Measurements from ENCODE around the gene LTBP1. TPM values are rescaled to one million over a fixed set of nuclear protein-coding genes. Genes with fewer than 3 reads are reported as not detected.
"Not testable (repeated sequence)": the region's sequence is repeated elsewhere in the genome, so short reads cannot be mapped to it uniquely, and the experiment has no call there.

LTBP1 gene
- total RNA-seq, 1 donor from 2014 or later: 48.4 TPM

- H3K9me3 ChIP-seq: no peaks in the 10 kb centered on the region
Observed at GRCh38 chr2:33168425-33168824, 221.7 kb downstream of the LTBP1 start.

GRCh38 chr2:33168922-33169321, 222.2 kb downstream of the LTBP1 start:
- Histone ChIP-seq H3K27me3 (no peaks in the 10 kb centered on the region), H3K9me3 (no peaks in the 10 kb centered on the region), H3K4me3 (no peak overlapping the region), H3K4me1 (peaks cover 8% of the 10 kb centered on the region), H3K36me3 (no peaks in the 10 kb centered on the region), H3K27ac (peak overlapping the region; percentile 34)
- intact Hi-C loops (cut with DNase I): no loop called here
- no peak for DNase-seq (ENCODE audit: extremely low spot score in 2 of 2)
- TF ChIP-seq POLR2AphosphoS5 (IDR thresholded peaks at IDR 0.05; ENCODE audit: insufficient read depth in 1 of 2, low read depth in 1 of 2) (no peak), CTCF (IDR thresholded peaks at IDR 0.05) (no peak), POLR2A (IDR thresholded peaks at IDR 0.05) (no peak)

More at GRCh38 chr2:33168425-33168824, 221.7 kb downstream of the LTBP1 start:
- intact Hi-C loops (cut with DNase I): no loop called here
- no peak for DNase-seq (ENCODE audit: extremely low spot score in 2 of 2)
- Histone ChIP-seq H3K36me3 (no peaks in the 10 kb centered on the region), H3K4me1 (peaks cover 8% of the 10 kb centered on the region), H3K27ac (peak overlapping the region; percentile 34), H3K4me3 (no peak overlapping the region), H3K27me3 (no peaks in the 10 kb centered on the region)
- TF ChIP-seq POLR2AphosphoS5 (IDR thresholded peaks at IDR 0.05; ENCODE audit: insufficient read depth in 1 of 2, low read depth in 1 of 2) (no peak), CTCF (IDR thresholded peaks at IDR 0.05) (no peak), POLR2A (IDR thresholded peaks at IDR 0.05) (no peak)

GRCh38 chr2:33170251-33170650, 223.5 kb downstream of the LTBP1 start:
- H3K27ac ChIP-seq; DNase-seq (ENCODE audit: extremely low spot score in 2 of 2); H3K9me3 ChIP-seq; H3K36me3 ChIP-seq; H3K4me1 ChIP-seq; H3K4me3 ChIP-seq; intact Hi-C loops (cut with DNase I); H3K27me3 ChIP-seq: not testable (repeated sequence)

GRCh38 chr2:33177627-33178026, 230.9 kb downstream of the LTBP1 start:
- intact Hi-C loops (cut with DNase I): no loop called here
- DNase-seq (ENCODE audit: extremely low spot score in 2 of 2): no peak
- Histone ChIP-seq H3K27me3 (no peaks in the 10 kb centered on the region), H3K4me1 (no peaks in the 10 kb centered on the region), H3K9me3 (no peaks in the 10 kb centered on the region), H3K36me3 (no peaks in the 10 kb centered on the region), H3K27ac (no peak overlapping the region), H3K4me3 (no peak overlapping the region)
- TF ChIP-seq POLR2A (IDR thresholded peaks at IDR 0.05): no peak
- no peak for TF ChIP-seq CTCF (IDR thresholded peaks at IDR 0.05)
- no peak for TF ChIP-seq POLR2AphosphoS5 (IDR thresholded peaks at IDR 0.05; ENCODE audit: insufficient read depth in 1 of 2, low read depth in 1 of 2)

GRCh38 chr2:33178209-33178608, 231.5 kb downstream of the LTBP1 start:
- no peak for DNase-seq (ENCODE audit: extremely low spot score in 2 of 2)
- TF ChIP-seq POLR2AphosphoS5 (IDR thresholded peaks at IDR 0.05; ENCODE audit: insufficient read depth in 1 of 2, low read depth in 1 of 2): no peak
- TF ChIP-seq CTCF (IDR thresholded peaks at IDR 0.05): no peak
- no peak for TF ChIP-seq POLR2A (IDR thresholded peaks at IDR 0.05)

GRCh38 chr2:33180915-33181314, 234.2 kb downstream of the LTBP1 start:
- H3K36me3 ChIP-seq: peaks cover 0 to 4% of the 10 kb centered on the region in 2 donors
- no peaks in the 10 kb centered on the region for H3K9me3 ChIP-seq
- intact Hi-C loops (cut with DNase I): no loop called here
- H3K27ac ChIP-seq: no peak overlapping the region
- H3K27me3 ChIP-seq: no peaks in the 10 kb centered on the region
- no peak for DNase-seq (ENCODE audit: extremely low spot score in 2 of 2)
- H3K4me1 ChIP-seq: no peaks in the 10 kb centered on the region
- no peak overlapping the region for H3K4me3 ChIP-seq
- no peak for TF ChIP-seq POLR2AphosphoS5 (IDR thresholded peaks at IDR 0.05; ENCODE audit: insufficient read depth in 1 of 2, low read depth in 1 of 2)
- no peak for TF ChIP-seq POLR2A (IDR thresholded peaks at IDR 0.05)
- TF ChIP-seq CTCF (IDR thresholded peaks at IDR 0.05): no peak

More at GRCh38 chr2:33178209-33178608, 231.5 kb downstream of the LTBP1 start:
- Histone ChIP-seq H3K9me3 (no peaks in the 10 kb centered on the region), H3K4me3 (no peak overlapping the region), H3K27me3 (no peaks in the 10 kb centered on the region), H3K36me3 (no peaks in the 10 kb centered on the region), H3K4me1 (no peaks in the 10 kb centered on the region), H3K27ac (no peak overlapping the region)
- intact Hi-C loops (cut with DNase I): no loop called here

Measured in vagina (tissue), 2 donors.